HG02642 (cell line): Measurements from ENCODE around the gene HOXC13.
A peak's percentile ranks its signal among the peaks of the same experiment; 100 is the strongest.

Experiments used
- ATAC-seq: cut with Tn5 transposase; IDR thresholded peaks from one replicate; pipeline ENCODE4 v1.9.1; 2021; ENCODE audit warnings: mild to moderate bottlenecking; ENCODE audit not compliant: unreplicated experiment, poor library complexity

HOXC13 gene

GRCh38 chr12:53980104-53980801 is 41.6 kb downstream of the HOXC13 start:
- no peak for ATAC-seq

GRCh38 chr12:53980802-53981496 is 42.3 kb downstream of the HOXC13 start:
- no peak for ATAC-seq

GRCh38 chr12:53981634-53982565 is 43.3 kb downstream of the HOXC13 start:
- ATAC-seq = no peak

GRCh38 chr12:53982648-53983567 is 44.3 kb downstream of the HOXC13 start:
- ATAC-seq = no peak

GRCh38 chr12:53983568-53983949 is 44.9 kb downstream of the HOXC13 start:
- no peak for ATAC-seq

GRCh38 chr12:53983950-53984572 is 45.4 kb downstream of the HOXC13 start:
- ATAC-seq = no peak

GRCh38 chr12:53984901-53985691 is 46.5 kb downstream of the HOXC13 start, which contains the start of gene HOXC10:
Gene HOXC10 (plus strand): TSS chr12:53985146. CDS start chr12:53985260, 114 bp downstream.
- ATAC-seq = peak; percentile 69

GRCh38 chr12:53985692-53985993 is 47.0 kb downstream of the HOXC13 start:
- no peak for ATAC-seq

GRCh38 chr12:53985994-53986685 is 47.5 kb downstream of the HOXC13 start:
- no peak for ATAC-seq

GRCh38 chr12:53986686-53987483 is 48.3 kb downstream of the HOXC13 start:
- no peak for ATAC-seq

- ATAC-seq = no peak
Observed at GRCh38 chr12:53987787-53988230, 49.2 kb downstream of the HOXC13 start.

- ATAC-seq = no peak
Observed at GRCh38 chr12:53988541-53989226, 50.1 kb downstream of the HOXC13 start.

- ATAC-seq = no peak
Observed at GRCh38 chr12:53989227-53990113, 50.8 kb downstream of the HOXC13 start.

GRCh38 chr12:53990311-53991076 is 51.9 kb downstream of the HOXC13 start:
- no peak for ATAC-seq

- no peak for ATAC-seq
Observed at GRCh38 chr12:53991077-53991460, 52.4 kb downstream of the HOXC13 start.
